PFSK-1 (cell line): Measurements from ENCODE around the gene CFAP61.

Experiments
- FOXP2 ChIP-seq: optimal IDR thresholded peaks from 2 replicates; pipeline ENCODE3; 2011; ENCODE audit warnings: borderline replicate concordance, control low read depth, inconsistent platforms; ENCODE audit not compliant: insufficient read depth; ENCODE audit errors: extremely low read length, extremely low read depth
- POLR2AphosphoS5 ChIP-seq: IDR thresholded peaks from 2 replicates; pipeline ENCODE4 v1.6.1; 2012; ENCODE audit warnings: low read depth, mild to moderate bottlenecking, control low read depth, low read length, moderate library complexity
- SIN3A ChIP-seq: IDR thresholded peaks from 2 replicates; pipeline ENCODE4 v1.6.1; 2012; ENCODE audit warnings: mild to moderate bottlenecking, low read length, moderate library complexity, borderline replicate concordance; ENCODE audit not compliant: insufficient read depth
- TAF1 ChIP-seq: IDR thresholded peaks from 2 replicates; pipeline ENCODE4 v1.6.1; 2012; ENCODE audit warnings: low read length, control low read depth, borderline replicate concordance; ENCODE audit not compliant: insufficient read depth
- TF ChIP-seq, protein P1 (sequence below), 2 experiments: IDR thresholded peaks; 2 replicates each; pipeline versions ENCODE4 v1.6.1 to v1.8.0; 2011 to 2012; ENCODE audit warnings: low read depth in 2 of 2, low read length in 2 of 2, control low read depth in 1 of 2, inconsistent platforms in 1 of 2, mild to moderate bottlenecking in 1 of 2, moderate library complexity in 1 of 2; ENCODE audit not compliant: insufficient read depth in 1 of 2

The CFAP61 gene

GRCh38 chr20:20286061-20286460 is 233.7 kb downstream of the CFAP61 start:
- TF ChIP-seq POLR2AphosphoS5, result no peak
- TF ChIP-seq, protein P1, sequence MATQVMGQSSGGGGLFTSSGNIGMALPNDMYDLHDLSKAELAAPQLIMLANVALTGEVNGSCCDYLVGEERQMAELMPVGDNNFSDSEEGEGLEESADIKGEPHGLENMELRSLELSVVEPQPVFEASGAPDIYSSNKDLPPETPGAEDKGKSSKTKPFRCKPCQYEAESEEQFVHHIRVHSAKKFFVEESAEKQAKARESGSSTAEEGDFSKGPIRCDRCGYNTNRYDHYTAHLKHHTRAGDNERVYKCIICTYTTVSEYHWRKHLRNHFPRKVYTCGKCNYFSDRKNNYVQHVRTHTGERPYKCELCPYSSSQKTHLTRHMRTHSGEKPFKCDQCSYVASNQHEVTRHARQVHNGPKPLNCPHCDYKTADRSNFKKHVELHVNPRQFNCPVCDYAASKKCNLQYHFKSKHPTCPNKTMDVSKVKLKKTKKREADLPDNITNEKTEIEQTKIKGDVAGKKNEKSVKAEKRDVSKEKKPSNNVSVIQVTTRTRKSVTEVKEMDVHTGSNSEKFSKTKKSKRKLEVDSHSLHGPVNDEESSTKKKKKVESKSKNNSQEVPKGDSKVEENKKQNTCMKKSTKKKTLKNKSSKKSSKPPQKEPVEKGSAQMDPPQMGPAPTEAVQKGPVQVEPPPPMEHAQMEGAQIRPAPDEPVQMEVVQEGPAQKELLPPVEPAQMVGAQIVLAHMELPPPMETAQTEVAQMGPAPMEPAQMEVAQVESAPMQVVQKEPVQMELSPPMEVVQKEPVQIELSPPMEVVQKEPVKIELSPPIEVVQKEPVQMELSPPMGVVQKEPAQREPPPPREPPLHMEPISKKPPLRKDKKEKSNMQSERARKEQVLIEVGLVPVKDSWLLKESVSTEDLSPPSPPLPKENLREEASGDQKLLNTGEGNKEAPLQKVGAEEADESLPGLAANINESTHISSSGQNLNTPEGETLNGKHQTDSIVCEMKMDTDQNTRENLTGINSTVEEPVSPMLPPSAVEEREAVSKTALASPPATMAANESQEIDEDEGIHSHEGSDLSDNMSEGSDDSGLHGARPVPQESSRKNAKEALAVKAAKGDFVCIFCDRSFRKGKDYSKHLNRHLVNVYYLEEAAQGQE (IDR thresholded peaks at IDR 0.05; ENCODE audit: insufficient read depth in 1 of 2, low read depth in 2 of 2, low read length in 2 of 2), result no peak
- TF ChIP-seq FOXP2, result no peak
- no peak for TF ChIP-seq TAF1
- TF ChIP-seq SIN3A, result no peak

DNA sequence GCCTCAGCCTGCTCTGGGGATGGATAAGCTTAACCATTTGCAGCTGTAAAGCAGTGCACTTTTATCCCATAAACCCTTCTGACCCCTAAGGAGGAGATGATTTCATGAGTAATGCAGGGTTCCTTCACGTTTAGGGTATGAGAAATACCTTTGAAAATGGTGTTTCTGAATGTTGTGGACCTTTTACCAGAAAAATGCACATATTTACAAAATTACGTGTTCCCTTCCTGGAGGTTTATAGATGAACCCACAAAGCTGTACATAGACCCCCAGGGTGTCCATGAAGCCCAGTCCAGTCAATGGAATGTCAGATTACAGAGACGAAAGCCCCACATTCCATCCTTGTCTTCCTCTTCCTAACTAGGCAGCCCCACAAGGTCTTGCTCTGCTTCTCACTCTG is 237.0 kb downstream of the CFAP61 start:
- TF ChIP-seq FOXP2 (no peak), SIN3A (no peak), POLR2AphosphoS5 (no peak), TAF1 (no peak)
- TF ChIP-seq, protein P1 (IDR thresholded peaks at IDR 0.05; ENCODE audit: insufficient read depth in 1 of 2, low read depth in 2 of 2, low read length in 2 of 2), result no peak

DNA sequence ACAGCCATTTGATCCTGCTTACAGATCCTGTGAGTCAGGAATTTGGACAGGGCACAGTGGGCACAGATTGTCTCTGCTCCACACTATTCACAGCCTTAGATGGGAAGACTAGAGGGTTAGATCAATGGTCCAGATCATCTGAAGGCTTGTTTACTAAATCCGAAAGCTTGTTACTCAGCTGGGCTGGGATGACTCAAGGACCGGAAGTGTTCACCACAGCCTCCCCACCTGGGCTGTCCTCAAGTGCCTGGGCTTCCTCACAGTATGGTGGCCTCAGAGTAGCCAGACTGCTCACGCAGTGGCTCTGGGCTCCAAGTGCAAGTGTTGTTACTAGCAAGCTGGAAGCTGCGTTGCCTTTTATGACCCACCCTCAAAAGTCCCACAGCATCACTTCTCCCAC is 240.1 kb downstream of the CFAP61 start:
- TF ChIP-seq FOXP2 (no peak), POLR2AphosphoS5 (no peak), TAF1 (no peak), SIN3A (no peak)
- TF ChIP-seq, protein P1 (IDR thresholded peaks at IDR 0.05; ENCODE audit: insufficient read depth in 1 of 2, low read depth in 2 of 2, low read length in 2 of 2), result no peak

DNA sequence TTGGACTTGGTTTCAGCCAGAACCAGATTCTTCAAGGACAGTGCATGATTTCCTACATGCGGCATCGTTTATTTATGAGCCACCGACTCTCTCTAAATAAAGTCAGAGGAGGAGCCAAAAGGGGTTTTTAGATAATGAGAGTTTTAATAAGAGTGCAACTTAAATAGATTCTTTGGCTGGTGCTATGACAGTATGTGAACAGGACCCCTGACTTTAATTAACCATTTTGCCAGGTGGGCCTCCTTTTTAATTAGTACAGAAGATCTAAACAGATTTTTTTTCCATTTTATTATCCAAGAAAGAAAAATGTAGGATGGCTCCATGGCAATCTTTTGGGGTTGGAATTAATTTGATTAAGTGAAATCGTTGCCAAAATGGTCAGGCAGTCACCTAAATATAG is 240.8 kb downstream of the CFAP61 start:
- no peak for TF ChIP-seq FOXP2
- TF ChIP-seq, protein P1 (IDR thresholded peaks at IDR 0.05; ENCODE audit: insufficient read depth in 1 of 2, low read depth in 2 of 2, low read length in 2 of 2), result no peak
- no peak for TF ChIP-seq POLR2AphosphoS5
- TF ChIP-seq TAF1, result no peak
- TF ChIP-seq SIN3A, result no peak

- TF ChIP-seq, protein P1 (IDR thresholded peaks at IDR 0.05; ENCODE audit: insufficient read depth in 1 of 2, low read depth in 2 of 2, low read length in 2 of 2), result no peak
- TF ChIP-seq TAF1 (no peak), FOXP2 (no peak), POLR2AphosphoS5 (no peak), SIN3A (no peak)
Observed at GRCh38 chr20:20293691-20294385, 241.5 kb downstream of the CFAP61 start.
